GM13977 (cell line): ENCODE data around the gene NYNRIN.

Experiments used
- DNase-seq: peaks from one replicate; pipeline ENCODE4 v3.0.0; 2012; ENCODE audit warnings: low spot score
- CTCF ChIP-seq: IDR thresholded peaks from 2 replicates; pipeline ENCODE4 v1.5.1; 2012; ENCODE audit warnings: mild to moderate bottlenecking, control low read depth; ENCODE audit not compliant: insufficient read depth; ENCODE audit errors: extremely low read depth, missing control alignments
- in situ Hi-C: fragments of 300-500 bp; cut with MboI; formaldehyde crosslinking; loops from one replicate; pipeline ENCODE4 v1.12.0; 2022; ENCODE audit warnings: low sequenced_read_pairs, low pct_unique_long_range_greater_than_20kb, mixed read lengths, inconsistent platforms; ENCODE audit not compliant: unreplicated experiment

Gene NYNRIN

DNA sequence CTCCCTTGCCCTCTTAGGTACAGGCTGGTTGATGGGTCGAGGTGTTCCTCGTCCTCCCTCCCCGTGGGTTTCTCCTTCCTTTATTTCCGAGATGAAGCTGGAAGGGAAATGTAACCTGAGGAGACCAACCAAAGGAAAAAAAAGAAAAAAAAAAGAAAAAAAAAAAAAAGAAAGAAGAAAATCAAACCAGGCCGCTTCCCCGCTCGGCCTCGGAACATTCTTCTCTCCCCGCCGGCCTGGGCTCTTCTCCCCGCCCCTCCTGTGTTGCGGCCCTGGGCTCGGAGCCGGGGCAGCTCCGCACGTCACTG lies 32.4 kb upstream of the NYNRIN start:
- no peak for TF ChIP-seq CTCF
- in situ Hi-C loops = no loop called here
- DNase-seq = no peak

GRCh38 chr14:24366721-24367513 lies 31.9 kb upstream of the NYNRIN start:
- no peak for TF ChIP-seq CTCF
- in situ Hi-C loops = no loop called here
- DNase-seq = peak; percentile 87

- no peak for TF ChIP-seq CTCF
- peak; percentile 79 for DNase-seq
- in situ Hi-C loops = no loop called here
These were observed 31.1 kb upstream of the NYNRIN start, which contains the start of gene NFATC4 for GRCh38 chr14:24367514-24368211. Gene NFATC4, plus strand, starts transcription at chr14:24368184. Its CDS starts 157 bp downstream, at chr14:24368341.

DNA sequence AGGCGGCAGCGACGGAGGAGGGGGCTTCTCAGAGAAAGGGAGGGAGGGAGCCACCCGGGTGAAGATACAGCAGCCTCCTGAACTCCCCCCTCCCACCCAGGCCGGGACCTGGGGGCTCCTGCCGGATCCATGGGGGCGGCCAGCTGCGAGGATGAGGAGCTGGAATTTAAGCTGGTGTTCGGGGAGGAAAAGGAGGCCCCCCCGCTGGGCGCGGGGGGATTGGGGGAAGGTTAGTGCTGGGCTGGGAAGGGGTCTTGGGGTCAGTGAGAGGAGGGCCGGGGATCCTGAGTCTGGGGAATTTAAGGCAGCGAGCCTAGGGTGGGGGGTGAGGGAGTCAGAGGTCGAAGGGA lies 30.6 kb upstream of the NYNRIN start:
- TF ChIP-seq CTCF = no peak
- peak; percentile 53 for DNase-seq
- in situ Hi-C loops = no loop called here

- peak; percentile 81 for DNase-seq
- in situ Hi-C loops = no loop called here
- TF ChIP-seq CTCF = no peak
These were observed 30.1 kb upstream of the NYNRIN start for GRCh38 chr14:24368562-24369252.

DNA sequence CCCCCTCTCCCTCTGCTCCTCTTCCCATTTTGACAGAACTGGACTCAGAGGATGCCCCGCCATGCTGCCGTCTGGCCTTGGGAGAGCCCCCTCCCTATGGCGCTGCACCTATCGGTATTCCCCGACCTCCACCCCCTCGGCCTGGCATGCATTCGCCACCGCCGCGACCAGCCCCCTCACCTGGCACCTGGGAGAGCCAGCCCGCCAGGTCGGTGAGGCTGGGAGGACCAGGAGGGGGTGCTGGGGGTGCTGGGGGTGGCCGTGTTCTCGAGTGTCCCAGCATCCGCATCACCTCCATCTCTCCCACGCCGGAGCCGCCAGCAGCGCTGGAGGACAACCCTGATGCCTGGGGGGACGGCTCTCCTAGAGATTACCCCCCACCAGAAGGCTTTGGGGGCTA lies 29.3 kb upstream of the NYNRIN start:
- DNase-seq = no peak
- in situ Hi-C loops = no loop called here
- TF ChIP-seq CTCF = no peak
